Mesothelial cell of epicardium (in vitro differentiated cells): ENCODE results near the gene NCSTN. TPM values are rescaled to one million over a fixed set of nuclear protein-coding genes. Genes with fewer than 3 reads are reported as not detected.

Experiments used
- DNase-seq, 2 experiments: peaks; one replicate each; pipeline ENCODE4 v3.0.0; 2021; ENCODE audit warnings: low spot score in 2 of 2; ENCODE audit not compliant: unreplicated experiment in 2 of 2
- H3K27ac Mint-ChIP-seq: 2 replicates; pipeline ENCODE4 v1.8.0; 2021; ENCODE audit warnings: mixed read lengths
- H3K27me3 Mint-ChIP-seq: 2 replicates; pipeline ENCODE4 v1.8.0; 2021; ENCODE audit warnings: low read depth, mixed read lengths
- H3K36me3 Mint-ChIP-seq: 2 replicates; pipeline ENCODE4 v1.8.0; 2021; ENCODE audit warnings: mixed read lengths
- H3K4me1 Mint-ChIP-seq: 2 replicates; pipeline ENCODE4 v1.8.0; 2021; ENCODE audit warnings: mixed read lengths
- H3K4me3 Mint-ChIP-seq: 2 replicates; pipeline ENCODE4 v1.8.0; 2021; ENCODE audit warnings: mild to moderate bottlenecking, moderate library complexity, mixed read lengths
- H3K9me3 Mint-ChIP-seq: 2 replicates; pipeline ENCODE4 v1.8.0; 2021; ENCODE audit warnings: mixed read lengths
- CTCF ChIP-seq: fragments of 200-600 bp; sonication (generic); IDR thresholded peaks from one replicate; pipeline ENCODE4 v1.5.0; 2021; ENCODE audit warnings: antibody characterized with exemption; ENCODE audit not compliant: unreplicated experiment
- total RNA-seq: library from RNA; stranded (reverse); gene quantifications from 3 replicates; pipeline ENCODE4 v1.2.1, GENCODE V29; 2021

The NCSTN gene
- total RNA-seq, 1 donor from 2014 or later = 94.6 TPM

- H3K4me1 Mint-ChIP-seq = no peaks in the 10 kb centered on the region
- DNase-seq = no peak
- TF ChIP-seq CTCF = no peak
- H3K9me3 Mint-ChIP-seq = no peaks in the 10 kb centered on the region
- H3K27ac Mint-ChIP-seq = no peak overlapping the region
- no peak overlapping the region for H3K4me3 Mint-ChIP-seq
- H3K36me3 Mint-ChIP-seq = no peaks in the 10 kb centered on the region
- peaks cover 2% of the 10 kb centered on the region for H3K27me3 Mint-ChIP-seq
Measured at GRCh38 chr1:160367934-160368923, 25.0 kb downstream of the NCSTN start.

GRCh38 chr1:160369087-160369486 is 25.9 kb downstream of the NCSTN start:
- H3K27ac Mint-ChIP-seq = no peak overlapping the region
- TF ChIP-seq CTCF = no peak
- H3K4me3 Mint-ChIP-seq = no peak overlapping the region
- DNase-seq = no peak
- H3K36me3 Mint-ChIP-seq = no peaks in the 10 kb centered on the region
- peaks cover 2% of the 10 kb centered on the region for H3K27me3 Mint-ChIP-seq
- no peaks in the 10 kb centered on the region for H3K9me3 Mint-ChIP-seq
- no peaks in the 10 kb centered on the region for H3K4me1 Mint-ChIP-seq

GRCh38 chr1:160370561-160371345 is 27.6 kb downstream of the NCSTN start:
- H3K27me3 Mint-ChIP-seq = peaks cover 2% of the 10 kb centered on the region
- no peak overlapping the region for H3K27ac Mint-ChIP-seq
- no peaks in the 10 kb centered on the region for H3K36me3 Mint-ChIP-seq
- H3K9me3 Mint-ChIP-seq = no peaks in the 10 kb centered on the region
- peaks cover 6% of the 10 kb centered on the region for H3K4me1 Mint-ChIP-seq
- DNase-seq = no peak
- H3K4me3 Mint-ChIP-seq = no peak overlapping the region
- TF ChIP-seq CTCF = no peak

- TF ChIP-seq CTCF = no peak
- Mint-ChIP-seq H3K9me3 (no peaks in the 10 kb centered on the region), H3K4me1 (peaks cover 9% of the 10 kb centered on the region), H3K4me3 (no peak overlapping the region), H3K36me3 (no peaks in the 10 kb centered on the region), H3K27ac (no peak overlapping the region), H3K27me3 (peaks cover 2% of the 10 kb centered on the region)
- no peak for DNase-seq
Measured at GRCh38 chr1:160371346-160371631, 28.1 kb downstream of the NCSTN start.

GRCh38 chr1:160371756-160372155 is 28.6 kb downstream of the NCSTN start:
- Mint-ChIP-seq H3K4me1 (peaks cover 11% of the 10 kb centered on the region), H3K27ac (no peak overlapping the region)

More at GRCh38 chr1:160371756-160372155, 28.6 kb downstream of the NCSTN start:
- DNase-seq = no peak
- Mint-ChIP-seq H3K9me3 (no peaks in the 10 kb centered on the region), H3K4me3 (no peak overlapping the region), H3K27me3 (peaks cover 2% of the 10 kb centered on the region), H3K36me3 (no peaks in the 10 kb centered on the region)
- no peak for TF ChIP-seq CTCF
